Measurements from ENCODE around the gene ZNF438.

ZNF438 gene, protein sequence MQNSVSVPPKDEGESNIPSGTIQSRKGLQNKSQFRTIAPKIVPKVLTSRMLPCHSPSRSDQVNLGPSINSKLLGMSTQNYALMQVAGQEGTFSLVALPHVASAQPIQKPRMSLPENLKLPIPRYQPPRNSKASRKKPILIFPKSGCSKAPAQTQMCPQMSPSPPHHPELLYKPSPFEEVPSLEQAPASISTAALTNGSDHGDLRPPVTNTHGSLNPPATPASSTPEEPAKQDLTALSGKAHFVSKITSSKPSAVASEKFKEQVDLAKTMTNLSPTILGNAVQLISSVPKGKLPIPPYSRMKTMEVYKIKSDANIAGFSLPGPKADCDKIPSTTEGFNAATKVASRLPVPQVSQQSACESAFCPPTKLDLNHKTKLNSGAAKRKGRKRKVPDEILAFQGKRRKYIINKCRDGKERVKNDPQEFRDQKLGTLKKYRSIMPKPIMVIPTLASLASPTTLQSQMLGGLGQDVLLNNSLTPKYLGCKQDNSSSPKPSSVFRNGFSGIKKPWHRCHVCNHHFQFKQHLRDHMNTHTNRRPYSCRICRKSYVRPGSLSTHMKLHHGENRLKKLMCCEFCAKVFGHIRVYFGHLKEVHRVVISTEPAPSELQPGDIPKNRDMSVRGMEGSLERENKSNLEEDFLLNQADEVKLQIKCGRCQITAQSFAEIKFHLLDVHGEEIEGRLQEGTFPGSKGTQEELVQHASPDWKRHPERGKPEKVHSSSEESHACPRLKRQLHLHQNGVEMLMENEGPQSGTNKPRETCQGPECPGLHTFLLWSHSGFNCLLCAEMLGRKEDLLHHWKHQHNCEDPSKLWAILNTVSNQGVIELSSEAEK

DNA sequence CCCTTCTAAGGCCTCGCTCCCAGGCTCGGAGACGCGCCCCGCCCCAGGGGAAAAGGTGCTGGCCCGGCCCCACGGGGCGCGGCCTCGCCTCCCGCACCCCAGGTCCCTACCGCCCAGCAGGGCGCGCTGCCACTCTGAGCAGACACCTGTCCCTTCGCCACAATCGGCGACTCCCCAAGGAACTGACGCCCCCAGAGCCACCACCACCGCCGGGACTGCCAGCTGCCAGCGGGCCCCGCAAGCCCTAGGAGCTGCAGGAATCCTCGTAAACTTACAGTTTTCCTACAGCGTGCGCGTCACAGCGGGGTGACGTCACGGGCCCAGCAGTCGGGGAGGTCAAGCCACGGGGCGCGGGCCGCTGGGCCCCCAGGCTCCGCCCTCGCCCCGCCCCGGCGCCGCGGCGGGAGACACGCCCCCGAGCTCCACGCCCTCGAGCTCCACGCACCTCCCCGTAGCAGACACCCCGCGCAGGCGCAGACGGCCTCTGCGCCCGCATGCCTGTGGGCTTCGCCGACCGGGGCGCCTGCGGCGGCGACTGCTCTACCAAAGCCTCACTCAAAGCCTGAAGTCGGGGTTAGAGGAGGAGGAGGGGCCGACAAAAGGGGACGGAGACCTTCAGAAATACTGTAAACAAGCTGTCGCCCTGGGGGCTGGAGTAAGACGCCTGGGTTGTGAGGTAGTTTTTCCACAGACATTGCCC is at the start of gene ZNF438:
Gene ZNF438, minus strand, starts transcription at position 308 of the 700 bp plus-strand sequence. CDS start 154,831 bp downstream, outside the sequence.
- TF ChIP-seq, protein P1, sequence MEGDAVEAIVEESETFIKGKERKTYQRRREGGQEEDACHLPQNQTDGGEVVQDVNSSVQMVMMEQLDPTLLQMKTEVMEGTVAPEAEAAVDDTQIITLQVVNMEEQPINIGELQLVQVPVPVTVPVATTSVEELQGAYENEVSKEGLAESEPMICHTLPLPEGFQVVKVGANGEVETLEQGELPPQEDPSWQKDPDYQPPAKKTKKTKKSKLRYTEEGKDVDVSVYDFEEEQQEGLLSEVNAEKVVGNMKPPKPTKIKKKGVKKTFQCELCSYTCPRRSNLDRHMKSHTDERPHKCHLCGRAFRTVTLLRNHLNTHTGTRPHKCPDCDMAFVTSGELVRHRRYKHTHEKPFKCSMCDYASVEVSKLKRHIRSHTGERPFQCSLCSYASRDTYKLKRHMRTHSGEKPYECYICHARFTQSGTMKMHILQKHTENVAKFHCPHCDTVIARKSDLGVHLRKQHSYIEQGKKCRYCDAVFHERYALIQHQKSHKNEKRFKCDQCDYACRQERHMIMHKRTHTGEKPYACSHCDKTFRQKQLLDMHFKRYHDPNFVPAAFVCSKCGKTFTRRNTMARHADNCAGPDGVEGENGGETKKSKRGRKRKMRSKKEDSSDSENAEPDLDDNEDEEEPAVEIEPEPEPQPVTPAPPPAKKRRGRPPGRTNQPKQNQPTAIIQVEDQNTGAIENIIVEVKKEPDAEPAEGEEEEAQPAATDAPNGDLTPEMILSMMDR (IDR thresholded peaks at IDR 0.05; ENCODE audit: low read depth, low read length, missing control alignments) = peak; percentile 26
- DNase-seq (ENCODE audit: low read depth) = peak; percentile 87
- H3K4me3 ChIP-seq (ENCODE audit: low read depth, low read length) = peak within 1 kb of the TSS; percentile 58
- in situ Hi-C loops (cut with HindIII; ENCODE audit: low sequenced_read_pairs) = no loop called here

DNA sequence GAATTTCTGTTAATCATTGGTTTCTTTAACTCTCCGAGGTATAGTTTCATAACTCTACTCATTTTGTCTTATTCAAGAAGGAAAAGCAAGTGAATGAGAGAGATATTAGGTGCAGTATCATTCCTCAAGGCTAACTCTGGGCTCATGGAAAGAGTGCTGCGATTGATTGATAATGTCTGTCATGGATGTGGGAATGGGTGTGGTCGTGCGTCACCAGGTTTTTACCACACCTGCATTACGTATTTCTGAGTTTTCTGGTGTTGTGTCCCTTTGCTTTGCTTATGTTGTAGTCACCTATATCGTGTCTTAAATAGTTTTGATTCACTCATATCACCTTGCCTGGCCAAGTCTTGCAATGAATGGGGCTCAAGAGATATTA is 44.9 kb upstream of the ZNF438 start:
- H3K4me3 ChIP-seq (ENCODE audit: low read depth, low read length) = no peak overlapping the region
- DNase-seq (ENCODE audit: low read depth) = no peak
- TF ChIP-seq, protein P1 (IDR thresholded peaks at IDR 0.05; ENCODE audit: low read depth, low read length, missing control alignments) = no peak
- in situ Hi-C loops (cut with HindIII; ENCODE audit: low sequenced_read_pairs) = no loop called here

DNA sequence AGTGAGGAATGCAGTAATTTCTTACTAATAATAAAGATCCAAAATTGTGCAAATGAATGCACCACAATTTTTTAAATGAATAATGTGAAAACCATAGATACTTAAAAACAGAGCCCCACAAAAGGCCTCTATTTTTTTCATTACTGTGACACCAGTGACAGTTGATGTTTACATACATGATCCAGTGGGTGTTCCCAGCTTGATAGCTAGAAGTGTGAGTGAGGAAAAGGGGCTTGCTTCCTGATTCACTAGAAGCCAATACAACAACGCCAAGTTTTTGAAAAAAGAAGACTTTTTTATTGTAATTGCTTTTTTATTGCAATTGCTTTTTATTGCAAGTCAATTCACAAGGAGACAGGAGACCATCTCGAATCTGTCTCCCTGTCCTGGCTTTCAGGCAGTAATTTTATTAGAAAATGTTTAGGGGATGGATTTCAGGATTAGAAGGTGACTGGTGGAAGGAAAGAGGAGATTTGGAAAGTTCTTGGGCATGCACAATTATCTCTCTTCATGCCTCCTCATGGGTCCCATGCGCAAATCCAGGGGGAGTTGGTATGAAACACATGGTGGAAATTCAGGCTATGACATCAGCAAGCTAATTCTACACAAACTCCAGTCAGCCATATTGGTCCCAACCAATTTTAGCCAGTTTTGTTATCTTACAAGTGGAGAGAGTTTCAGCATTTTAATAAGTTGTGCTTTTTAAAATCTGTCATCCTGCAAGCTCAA is 44.4 kb upstream of the ZNF438 start:
- H3K4me3 ChIP-seq (ENCODE audit: low read depth, low read length) = no peak overlapping the region
- no peak for DNase-seq (ENCODE audit: low read depth)
- in situ Hi-C loops (cut with HindIII; ENCODE audit: low sequenced_read_pairs) = no loop called here
- TF ChIP-seq, protein P1 (IDR thresholded peaks at IDR 0.05; ENCODE audit: low read depth, low read length, missing control alignments) = no peak

DNA sequence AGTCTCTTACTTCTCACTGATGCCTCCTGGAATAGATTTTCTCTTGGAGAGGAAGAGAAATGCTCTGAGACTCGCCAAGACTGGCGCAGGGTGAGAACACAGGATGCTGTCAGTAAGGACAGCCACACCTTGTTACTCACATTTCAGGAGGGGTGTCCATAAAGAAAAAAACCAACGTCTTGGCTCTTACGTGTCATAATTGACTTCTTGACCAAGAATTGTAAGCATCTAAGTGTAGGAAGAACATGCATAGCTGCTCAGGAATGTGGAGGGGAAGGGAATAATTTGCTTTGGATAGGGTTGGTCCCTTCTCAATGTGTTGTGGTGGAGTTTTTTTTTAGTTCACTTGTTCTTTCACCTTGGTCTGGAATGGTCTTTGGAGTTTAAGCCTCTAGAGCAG is 43.8 kb upstream of the ZNF438 start:
- in situ Hi-C loops (cut with HindIII; ENCODE audit: low sequenced_read_pairs) = no loop called here
- no peak overlapping the region for H3K4me3 ChIP-seq (ENCODE audit: low read depth, low read length)
- DNase-seq (ENCODE audit: low read depth) = peak; percentile 91
- TF ChIP-seq, protein P1 (IDR thresholded peaks at IDR 0.05; ENCODE audit: low read depth, low read length, missing control alignments) = no peak

DNA sequence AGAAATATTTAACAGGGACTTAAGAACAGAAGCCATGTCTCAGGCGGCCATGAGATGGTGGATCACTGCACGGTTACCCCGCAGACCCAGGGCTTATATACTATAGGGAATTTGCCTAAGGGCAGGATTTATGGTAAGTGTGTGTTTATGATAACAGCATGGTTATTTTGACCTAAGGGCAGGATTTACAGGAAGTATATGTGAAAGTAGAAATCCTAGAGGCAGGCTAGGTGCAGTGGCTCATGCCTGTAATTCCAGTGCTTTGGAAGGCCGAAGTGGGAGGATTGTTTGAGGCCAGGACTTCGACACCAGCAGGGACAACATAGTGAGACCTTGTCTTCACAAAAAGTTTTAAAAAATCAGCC is 43.0 kb upstream of the ZNF438 start:
- in situ Hi-C loops (cut with HindIII; ENCODE audit: low sequenced_read_pairs) = no loop called here
- no peak overlapping the region for H3K4me3 ChIP-seq (ENCODE audit: low read depth, low read length)
- no peak for DNase-seq (ENCODE audit: low read depth)
- TF ChIP-seq, protein P1 (IDR thresholded peaks at IDR 0.05; ENCODE audit: low read depth, low read length, missing control alignments) = no peak

Data from astrocyte of the cerebellum (primary cell).